PC-9 (cell line): ENCODE results near the gene C19orf67.

Experiments used
- EZH2 ChIP-seq: fragments of 200-600 bp; sonication (generic); IDR thresholded peaks from 2 replicates; pipeline ENCODE4 v1.8.0; 2017; ENCODE audit warnings: antibody characterized with exemption, low read depth
- TF ChIP-seq, protein P1 (sequence below): fragments of 200-600 bp; sonication (generic); conservative IDR thresholded peaks from 2 replicates; pipeline ENCODE4 v1.6.1; 2017; ENCODE audit warnings: mixed run types, antibody characterized with exemption, mild to moderate bottlenecking, moderate library complexity

DNA sequence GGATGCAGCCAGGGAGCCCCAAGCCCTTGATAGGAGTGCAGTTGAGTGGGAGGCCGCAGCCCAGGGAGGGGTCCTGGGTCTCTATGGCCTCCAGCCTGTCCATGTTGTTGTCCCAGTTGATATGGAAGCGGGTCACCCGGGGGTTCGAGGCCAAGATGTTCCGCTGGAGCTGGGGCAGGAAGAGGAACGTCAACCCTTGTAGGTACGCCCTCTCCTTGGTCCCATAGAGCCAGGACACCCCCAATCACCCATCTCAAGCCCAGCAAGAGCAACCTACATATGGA is 34.9 kb upstream of the C19orf67 start:
- TF ChIP-seq, protein P1, sequence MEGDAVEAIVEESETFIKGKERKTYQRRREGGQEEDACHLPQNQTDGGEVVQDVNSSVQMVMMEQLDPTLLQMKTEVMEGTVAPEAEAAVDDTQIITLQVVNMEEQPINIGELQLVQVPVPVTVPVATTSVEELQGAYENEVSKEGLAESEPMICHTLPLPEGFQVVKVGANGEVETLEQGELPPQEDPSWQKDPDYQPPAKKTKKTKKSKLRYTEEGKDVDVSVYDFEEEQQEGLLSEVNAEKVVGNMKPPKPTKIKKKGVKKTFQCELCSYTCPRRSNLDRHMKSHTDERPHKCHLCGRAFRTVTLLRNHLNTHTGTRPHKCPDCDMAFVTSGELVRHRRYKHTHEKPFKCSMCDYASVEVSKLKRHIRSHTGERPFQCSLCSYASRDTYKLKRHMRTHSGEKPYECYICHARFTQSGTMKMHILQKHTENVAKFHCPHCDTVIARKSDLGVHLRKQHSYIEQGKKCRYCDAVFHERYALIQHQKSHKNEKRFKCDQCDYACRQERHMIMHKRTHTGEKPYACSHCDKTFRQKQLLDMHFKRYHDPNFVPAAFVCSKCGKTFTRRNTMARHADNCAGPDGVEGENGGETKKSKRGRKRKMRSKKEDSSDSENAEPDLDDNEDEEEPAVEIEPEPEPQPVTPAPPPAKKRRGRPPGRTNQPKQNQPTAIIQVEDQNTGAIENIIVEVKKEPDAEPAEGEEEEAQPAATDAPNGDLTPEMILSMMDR = no peak
- TF ChIP-seq EZH2 = no peak
